GM21619 (cell line): ENCODE results near the gene BCL11A.

Experiments
- ATAC-seq: cut with Tn5 transposase; IDR thresholded peaks from one replicate; pipeline ENCODE4 v1.9.1; 2021; ENCODE audit not compliant: unreplicated experiment

The BCL11A gene

DNA sequence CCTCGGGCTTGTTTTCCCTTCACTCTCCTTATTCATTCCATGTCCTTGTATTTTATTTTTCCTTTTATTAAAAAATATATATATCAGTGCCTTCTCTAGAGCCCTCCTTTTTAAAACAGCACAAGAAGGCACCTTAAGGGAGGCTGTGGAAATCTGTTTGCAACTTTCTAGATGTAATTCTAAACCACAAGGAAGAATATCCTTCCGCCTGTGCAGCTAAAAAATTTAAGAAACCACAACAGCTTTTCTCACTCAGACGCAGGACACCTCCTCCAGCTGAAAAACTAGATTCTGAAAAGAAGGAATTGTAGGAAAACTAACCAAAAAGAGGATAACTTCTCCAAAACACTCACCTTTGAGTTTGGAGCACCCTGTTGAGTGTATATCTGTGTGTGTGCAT is 142.2 kb downstream of the BCL11A start:
- ATAC-seq = no peak

DNA sequence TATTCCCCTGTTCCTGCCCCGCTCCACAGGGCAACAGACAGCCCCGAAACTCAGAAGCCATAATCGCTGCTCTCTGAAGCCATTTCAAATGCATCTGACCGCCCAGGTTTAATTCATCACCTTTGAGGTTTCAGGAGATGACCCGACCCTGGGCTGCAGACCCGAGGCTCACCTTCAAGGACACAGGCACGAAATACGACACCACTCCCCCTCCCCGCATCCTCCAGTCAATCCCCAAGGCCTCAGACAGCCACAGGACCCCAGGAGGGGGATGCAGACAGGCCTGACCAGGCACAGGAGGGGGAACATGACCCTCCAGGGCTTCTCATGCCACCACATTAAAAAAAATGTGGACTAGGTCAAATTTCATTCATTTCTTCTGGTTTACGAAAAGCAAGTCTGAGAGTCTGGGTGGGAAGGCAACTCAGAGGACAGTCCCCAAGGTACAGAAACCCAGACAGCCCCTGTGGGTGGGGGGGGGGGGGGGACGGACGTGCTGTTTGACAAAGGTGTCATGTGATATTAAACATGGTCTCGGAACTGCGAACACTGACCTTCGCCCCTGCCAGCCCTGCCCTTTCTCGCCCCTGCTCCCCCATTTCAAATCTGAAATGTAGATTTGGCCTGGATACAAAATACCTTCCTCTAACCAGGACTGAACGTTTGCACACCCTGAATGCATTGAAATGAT is 142.9 kb downstream of the BCL11A start:
- ATAC-seq = no peak

DNA sequence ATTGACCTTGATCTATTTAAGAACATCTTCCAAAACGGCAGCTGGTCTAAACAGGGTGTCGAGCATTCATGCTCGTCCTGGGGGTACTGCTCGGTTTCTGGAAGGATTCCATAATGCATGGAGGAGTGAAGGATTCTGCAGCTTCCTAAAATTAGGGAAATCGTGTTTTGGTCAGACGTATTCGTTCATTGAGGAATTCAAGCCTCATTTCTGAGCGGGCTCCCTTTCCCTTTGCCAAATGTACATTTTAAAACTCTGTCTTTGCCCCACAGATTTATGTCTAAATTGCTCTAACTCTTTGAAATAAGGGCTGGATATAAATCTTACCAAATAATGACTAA is 144.0 kb downstream of the BCL11A start:
- no peak for ATAC-seq

DNA sequence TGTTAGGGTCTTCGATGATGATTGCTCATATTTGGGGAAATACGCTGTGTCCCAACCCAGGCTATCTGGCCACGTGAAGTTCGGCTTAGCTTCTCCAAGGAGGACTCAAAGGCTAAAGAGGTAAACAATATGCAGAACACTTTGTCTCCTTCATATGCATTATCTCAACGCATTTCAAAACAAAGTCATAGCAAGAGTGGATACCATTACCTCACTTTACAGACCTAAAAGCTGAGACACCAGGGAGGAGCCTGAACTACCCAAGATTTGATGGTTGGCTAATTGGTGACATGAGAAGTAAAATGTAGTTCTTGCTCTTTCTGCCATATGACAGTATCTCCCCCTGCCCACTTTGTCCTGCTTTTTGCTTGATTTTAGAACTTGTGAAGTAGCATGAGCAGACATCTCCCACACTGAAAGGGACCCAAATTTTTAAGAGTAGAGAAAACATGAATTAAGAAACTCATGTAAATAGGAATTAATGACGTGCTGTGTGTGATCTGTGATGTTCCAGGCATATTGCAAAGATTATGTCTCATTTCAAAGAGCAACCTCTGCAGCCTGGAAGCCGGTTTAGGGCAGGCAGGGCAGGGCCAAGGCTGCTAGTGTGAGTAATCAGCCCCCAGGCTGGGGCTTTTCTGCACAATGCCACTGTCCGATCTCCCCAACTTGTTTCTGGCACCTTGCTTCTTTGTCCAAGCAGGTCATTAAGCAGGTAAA is 144.5 kb downstream of the BCL11A start:
- no peak for ATAC-seq

- ATAC-seq = no peak
These were observed 145.2 kb downstream of the BCL11A start for GRCh38 chr2:60408207-60408606.

GRCh38 chr2:60407398-60407797 is 146.1 kb downstream of the BCL11A start:
- ATAC-seq = no peak

DNA sequence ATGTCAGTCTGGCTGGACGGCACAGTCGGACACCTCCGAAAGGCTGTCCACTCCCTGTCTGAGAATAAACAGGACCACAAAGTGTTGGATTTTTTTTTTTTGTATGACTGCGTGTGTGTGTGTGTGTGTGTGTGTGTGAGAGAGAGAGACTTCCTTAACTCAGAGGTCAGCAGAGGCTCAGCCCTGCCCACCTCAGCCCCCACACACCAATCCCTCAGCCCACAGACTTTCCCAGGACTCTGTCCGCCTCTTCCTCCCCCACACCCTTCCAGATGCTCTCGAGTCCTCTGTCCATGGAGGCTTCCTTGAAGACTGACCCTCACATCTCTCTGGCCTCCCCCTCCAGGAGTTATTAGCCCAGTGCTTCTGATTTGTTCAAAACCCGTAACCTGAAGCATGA is 147.3 kb downstream of the BCL11A start:
- ATAC-seq = no peak

- ATAC-seq = no peak
These were observed 148.1 kb downstream of the BCL11A start for GRCh38 chr2:60405271-60405919.
